HG02884 (cell line): ENCODE results near the gene KIFAP3.
A peak's percentile ranks its signal among the peaks of the same experiment; 100 is the strongest.
"Not testable (repeated sequence)": the region's sequence is repeated elsewhere in the genome, so short reads cannot be mapped to it uniquely, and the experiment has no call there.

Source experiments
- ATAC-seq: cut with Tn5 transposase; IDR thresholded peaks from one replicate; pipeline ENCODE4 v1.9.1; 2021; ENCODE audit warnings: mild to moderate bottlenecking, moderate library complexity; ENCODE audit not compliant: unreplicated experiment

Gene KIFAP3

DNA sequence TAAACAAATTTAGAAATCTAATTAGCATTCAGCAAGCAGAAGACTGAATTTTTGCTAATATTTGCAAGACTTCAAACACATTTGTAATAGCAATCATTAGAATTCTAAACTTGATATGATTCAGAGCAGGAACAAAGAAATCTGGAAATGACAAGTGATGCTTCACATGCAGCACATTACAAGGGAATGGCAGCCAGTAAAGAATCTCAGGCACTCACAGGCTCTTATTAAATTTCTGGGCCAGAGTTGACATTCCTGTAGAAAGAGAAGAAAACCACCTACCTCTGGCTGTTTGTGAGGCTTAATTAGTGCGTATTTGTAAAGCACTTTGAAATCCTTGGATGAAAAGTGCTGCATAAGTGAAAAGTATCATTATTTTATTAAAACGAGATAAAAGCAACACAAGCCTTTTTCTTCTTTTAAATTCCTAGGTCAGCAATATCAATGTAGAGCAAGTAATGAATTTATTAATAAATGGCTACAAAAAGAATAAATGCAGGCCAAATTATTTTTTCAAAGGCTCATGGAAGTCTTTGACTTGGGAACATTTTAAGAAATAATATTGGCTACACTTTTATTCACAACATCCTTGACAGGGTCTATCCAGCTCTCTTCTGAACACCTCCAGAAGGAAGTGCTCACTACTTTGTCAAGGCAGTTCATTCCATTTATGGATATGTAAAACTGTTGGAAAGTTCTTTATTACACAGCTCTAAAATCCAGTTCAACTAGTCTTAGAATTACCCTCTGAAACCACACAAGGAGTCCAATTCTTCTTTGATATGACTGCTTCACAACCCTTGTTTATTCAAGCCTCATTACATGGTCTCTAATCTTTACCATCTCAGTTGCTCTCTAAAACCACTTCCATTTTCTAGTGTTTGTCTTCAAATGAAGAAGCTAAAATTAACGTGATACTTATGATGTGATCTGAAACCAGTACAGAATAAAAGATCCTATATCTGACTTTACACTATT is 148.7 kb downstream of the KIFAP3 start:
- ATAC-seq, result peak; percentile 84

DNA sequence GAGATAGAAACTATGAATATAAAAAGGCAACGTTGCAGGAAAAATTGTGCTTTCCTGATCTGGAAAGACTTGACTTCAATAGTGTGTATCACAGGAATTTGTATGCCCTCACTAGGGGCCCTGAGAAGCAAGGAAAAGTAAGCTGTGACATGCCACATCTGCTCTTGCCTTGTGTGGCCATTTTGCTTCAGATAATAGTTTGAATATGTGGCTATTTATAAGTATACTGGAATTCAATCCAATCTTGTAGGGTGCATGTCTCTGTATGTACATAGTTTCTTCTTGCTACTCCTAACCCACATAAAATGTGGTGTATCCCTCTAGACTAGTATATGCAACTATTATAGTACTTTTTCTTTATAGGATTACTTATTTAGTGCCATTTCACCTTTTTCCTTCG is 149.7 kb downstream of the KIFAP3 start:
- no peak for ATAC-seq

DNA sequence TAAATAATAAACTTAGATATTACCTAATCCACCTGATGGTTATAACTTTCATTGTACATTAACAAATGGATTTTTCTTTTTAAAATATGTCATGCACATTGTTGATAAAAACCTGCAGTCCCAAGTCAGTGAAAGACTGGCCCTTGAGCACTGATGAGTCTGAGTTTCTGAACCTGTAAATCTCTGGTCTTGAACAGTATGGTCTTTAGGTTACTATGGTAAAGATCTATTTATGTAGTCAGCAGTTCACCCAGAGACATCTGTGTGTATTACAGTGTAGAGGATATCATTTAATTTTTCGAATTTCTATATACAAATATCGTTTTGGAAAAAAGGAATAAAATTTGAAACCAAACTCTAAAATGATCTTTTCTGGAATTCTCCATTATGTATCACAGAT is 150.4 kb downstream of the KIFAP3 start:
- ATAC-seq, result no peak

DNA sequence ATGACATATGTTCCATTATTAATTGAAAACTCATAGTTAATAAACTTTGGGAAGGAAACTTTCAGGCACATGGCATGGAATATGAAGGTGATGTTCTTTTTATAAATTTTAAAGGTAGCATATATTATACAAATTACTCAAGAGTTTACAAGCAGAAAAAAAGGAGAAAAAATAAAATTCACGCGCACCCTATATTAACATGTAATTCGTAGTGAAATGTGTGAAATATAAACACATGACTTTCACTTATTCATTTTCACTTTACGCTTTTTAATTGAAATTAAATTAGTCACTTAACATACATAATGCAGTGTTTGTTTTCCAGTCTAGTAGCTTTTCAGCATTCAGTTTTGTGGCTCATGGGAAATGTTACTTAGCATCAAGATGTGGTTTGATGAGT is 153.4 kb downstream of the KIFAP3 start:
- ATAC-seq, result no peak

DNA sequence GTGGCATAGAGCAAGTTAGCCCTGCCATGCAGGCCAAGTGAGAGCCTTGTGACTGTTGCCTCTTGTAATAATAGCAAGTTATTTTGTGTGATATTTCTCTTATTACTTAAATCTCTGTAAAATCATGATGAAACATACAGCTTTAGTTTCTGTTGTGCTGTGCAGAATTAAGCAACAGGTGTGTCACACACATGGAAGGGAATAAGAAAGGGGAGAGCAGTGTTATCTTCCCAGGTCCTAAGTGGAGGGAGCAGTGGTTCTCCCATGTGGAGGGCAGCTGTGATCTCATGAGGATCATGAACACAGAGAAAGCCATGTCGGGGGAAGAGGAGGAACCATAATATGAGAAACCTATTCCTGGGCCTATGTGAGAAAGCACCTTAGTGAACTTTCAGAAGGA is 155.6 kb downstream of the KIFAP3 start:
- no peak for ATAC-seq

DNA sequence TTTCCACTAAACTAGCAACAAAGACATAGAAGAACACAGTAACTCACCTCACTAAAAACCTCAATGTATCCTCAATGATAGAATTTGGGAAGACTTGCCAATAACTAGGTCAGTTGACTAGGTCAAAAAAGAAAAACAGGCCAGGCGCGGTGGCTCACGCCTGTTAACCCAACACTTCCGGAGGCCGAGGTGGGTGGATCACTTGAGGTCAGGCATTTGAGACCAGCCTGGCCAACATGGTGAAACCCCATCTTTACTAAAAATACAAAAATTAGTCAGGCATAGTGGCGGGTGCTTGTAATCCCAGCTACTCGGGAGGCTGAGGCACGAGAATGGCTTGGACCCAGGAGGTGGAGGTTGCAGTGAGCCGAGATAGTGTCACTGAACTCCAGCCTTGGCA is 156.3 kb downstream of the KIFAP3 start:
- ATAC-seq, result not testable (repeated sequence)

- ATAC-seq, result no peak
These were observed 159.3 kb downstream of the KIFAP3 start for GRCh38 chr1:169915150-169915549.

DNA sequence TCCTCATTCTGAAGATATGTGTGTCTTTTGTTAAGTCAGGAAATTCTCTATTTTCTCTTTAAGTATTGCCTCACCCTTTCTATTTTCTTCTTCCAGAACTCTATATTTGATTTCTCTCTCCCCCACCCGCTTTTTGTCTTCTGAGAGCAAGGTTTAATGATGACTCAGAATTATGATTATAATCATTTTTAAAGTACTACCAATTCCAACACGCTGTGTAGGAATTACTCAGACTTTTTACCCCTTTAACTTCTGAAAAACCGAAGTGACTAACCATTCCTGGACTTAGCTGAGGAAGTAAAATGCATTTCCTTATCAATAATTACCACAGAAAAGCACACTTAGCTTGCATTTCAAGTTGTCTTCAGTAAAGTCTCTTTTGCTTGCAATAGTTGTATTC is 160.0 kb downstream of the KIFAP3 start:
- ATAC-seq, result no peak

DNA sequence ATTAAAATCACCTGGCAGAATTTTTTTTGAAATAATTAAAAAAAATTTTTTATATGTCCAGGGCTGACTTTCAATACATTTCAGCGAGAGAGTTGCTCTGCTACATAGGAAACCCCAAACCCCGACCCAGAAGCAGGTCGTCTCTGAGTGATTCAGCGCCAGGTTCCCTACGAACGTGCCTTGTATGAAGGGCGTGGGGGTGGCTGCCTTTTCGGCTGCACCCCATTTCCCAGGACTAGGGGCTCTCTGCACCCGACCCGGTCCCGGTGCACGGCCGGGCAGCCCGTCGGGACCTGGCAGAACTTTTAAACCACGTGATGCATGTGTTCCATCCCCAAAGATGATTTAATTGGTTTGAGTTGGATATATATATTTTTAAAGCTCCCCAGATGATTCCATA is 165.0 kb downstream of the KIFAP3 start:
- no peak for ATAC-seq

- ATAC-seq, result no peak
These were observed 167.6 kb downstream of the KIFAP3 start for GRCh38 chr1:169906938-169907337.

DNA sequence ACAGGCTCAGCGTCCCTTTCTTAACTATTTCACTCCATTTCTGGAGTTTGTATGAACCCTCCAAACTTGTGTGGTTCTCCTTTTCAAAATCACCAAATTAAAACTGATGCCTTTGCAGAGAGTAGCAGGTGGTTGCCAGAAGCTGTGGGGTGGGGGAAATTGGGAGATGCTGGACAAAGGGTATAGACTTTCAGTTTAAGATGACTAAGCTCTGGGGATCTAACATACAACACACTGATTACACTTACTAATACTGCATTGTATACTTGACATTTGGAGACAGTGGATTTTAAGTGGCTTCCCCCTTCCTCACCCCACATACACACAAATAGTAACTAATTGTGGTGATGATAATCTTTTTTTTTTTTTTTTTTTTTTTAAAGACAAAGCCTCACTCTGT is 169.7 kb downstream of the KIFAP3 start:
- no peak for ATAC-seq

- ATAC-seq, result no peak
These were observed 171.7 kb downstream of the KIFAP3 start for GRCh38 chr1:169902751-169903150.

- ATAC-seq, result no peak
These were observed 173.4 kb downstream of the KIFAP3 start for GRCh38 chr1:169901115-169901514.

GRCh38 chr1:169900571-169900970 is 173.9 kb downstream of the KIFAP3 start:
- no peak for ATAC-seq

- ATAC-seq, result no peak
These were observed 174.8 kb downstream of the KIFAP3 start for GRCh38 chr1:169899519-169900217.

GRCh38 chr1:169896013-169896412 is 178.5 kb downstream of the KIFAP3 start:
- ATAC-seq, result no peak

- no peak for ATAC-seq
These were observed 179.9 kb downstream of the KIFAP3 start for GRCh38 chr1:169894424-169895145.

- peak; percentile 80 for ATAC-seq
These were observed 180.7 kb downstream of the KIFAP3 start, which contains the start of gene SCYL3 for GRCh38 chr1:169893645-169894423. SCYL3 (minus strand) TSS chr1:169893896; CDS start chr1:169888840, 5,056 bp downstream.

DNA sequence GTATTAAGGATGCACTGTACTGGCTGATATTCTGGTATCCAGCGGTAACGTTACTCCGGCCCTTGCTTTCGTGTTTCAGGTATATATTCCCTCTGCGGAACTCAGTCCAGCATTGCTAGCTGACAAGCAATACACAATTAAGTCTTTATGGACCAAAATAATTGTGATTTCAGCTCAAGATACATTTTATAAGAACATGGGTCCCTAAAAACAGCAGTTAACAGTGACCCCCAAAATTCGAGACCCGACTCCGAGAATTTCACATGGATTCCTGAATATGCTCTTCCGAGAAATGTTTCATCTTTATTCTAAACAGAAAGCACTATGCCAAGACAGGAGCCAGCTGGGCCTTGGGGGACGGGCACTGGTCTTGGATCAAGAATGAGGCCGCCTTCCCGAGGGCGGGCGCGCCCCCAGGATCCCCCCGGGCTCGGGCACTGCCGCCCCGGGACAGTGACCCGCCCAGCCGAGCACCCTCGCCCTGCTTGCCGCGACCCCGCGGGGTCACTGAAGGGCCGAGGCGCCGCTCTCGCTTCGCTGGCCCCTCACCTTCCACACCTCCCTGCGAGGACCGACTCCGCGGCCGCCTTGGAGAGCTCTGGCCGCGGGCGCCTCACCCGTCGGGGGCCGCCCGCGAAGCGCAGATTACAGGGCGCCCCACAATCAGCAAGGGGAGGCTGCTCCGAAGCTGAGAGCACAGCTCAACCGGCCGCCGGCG is 181.4 kb downstream of the KIFAP3 start:
- ATAC-seq, result peak; percentile 7
